ENCODE measurements around the gene SHF. TPM values are rescaled to one million over a fixed set of nuclear protein-coding genes. Genes with fewer than 3 reads are reported as not detected.

Gene SHF
- total and polyA plus RNA-seq, 2 donors (not counting 1 experiment from before 2014, with no cell fraction given): 0.85 to 3.3 TPM

GRCh38 chr15:45150481-45150880, 37.3 kb downstream of the SHF start:
- no peaks in the 10 kb centered on the region for H3K4me1 ChIP-seq (ENCODE audit: control insufficient read depth, extremely low read depth, insufficient read depth, low read length)
- no peaks in the 10 kb centered on the region for H3K79me2 ChIP-seq (ENCODE audit: control insufficient read depth, insufficient read depth, low read length)
- H4K20me1 ChIP-seq (ENCODE audit: control insufficient read depth, extremely low read depth, insufficient read depth, low read length): no peaks in the 10 kb centered on the region
- H3K27me3 ChIP-seq (ENCODE audit: control insufficient read depth, insufficient read depth, low read length): no peaks in the 10 kb centered on the region
- H3K4me3 ChIP-seq (replicated peaks in 1 of 4; ENCODE audit: control extremely low read depth in 1 of 4, insufficient read depth in 1 of 4, low read depth in 3 of 4, low read length in 4 of 4): no peak overlapping the region
- H2AFZ ChIP-seq (ENCODE audit: low read length): no peak overlapping the region
- TF ChIP-seq, protein P1, sequence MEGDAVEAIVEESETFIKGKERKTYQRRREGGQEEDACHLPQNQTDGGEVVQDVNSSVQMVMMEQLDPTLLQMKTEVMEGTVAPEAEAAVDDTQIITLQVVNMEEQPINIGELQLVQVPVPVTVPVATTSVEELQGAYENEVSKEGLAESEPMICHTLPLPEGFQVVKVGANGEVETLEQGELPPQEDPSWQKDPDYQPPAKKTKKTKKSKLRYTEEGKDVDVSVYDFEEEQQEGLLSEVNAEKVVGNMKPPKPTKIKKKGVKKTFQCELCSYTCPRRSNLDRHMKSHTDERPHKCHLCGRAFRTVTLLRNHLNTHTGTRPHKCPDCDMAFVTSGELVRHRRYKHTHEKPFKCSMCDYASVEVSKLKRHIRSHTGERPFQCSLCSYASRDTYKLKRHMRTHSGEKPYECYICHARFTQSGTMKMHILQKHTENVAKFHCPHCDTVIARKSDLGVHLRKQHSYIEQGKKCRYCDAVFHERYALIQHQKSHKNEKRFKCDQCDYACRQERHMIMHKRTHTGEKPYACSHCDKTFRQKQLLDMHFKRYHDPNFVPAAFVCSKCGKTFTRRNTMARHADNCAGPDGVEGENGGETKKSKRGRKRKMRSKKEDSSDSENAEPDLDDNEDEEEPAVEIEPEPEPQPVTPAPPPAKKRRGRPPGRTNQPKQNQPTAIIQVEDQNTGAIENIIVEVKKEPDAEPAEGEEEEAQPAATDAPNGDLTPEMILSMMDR (conservative IDR thresholded peaks at IDR 0.05 in 1 of 2, IDR thresholded peaks at IDR 0.05 in 1 of 2; ENCODE audit: low read depth in 1 of 2, low read length in 2 of 2): no peak
- no peak for TF ChIP-seq EZH2 (IDR thresholded peaks at IDR 0.05; ENCODE audit: low read length, missing control alignments)
- H3K4me2 ChIP-seq (ENCODE audit: extremely low read depth, insufficient read depth, low read length): no peak overlapping the region
- H3K9me3 ChIP-seq (ENCODE audit: control insufficient read depth, insufficient read depth, low read depth, low read length): no peaks in the 10 kb centered on the region
- DNase-seq (ENCODE audit: low read depth in 2 of 2): peak in 1 of 2 donors; percentile 39
- no peaks in the 10 kb centered on the region for H3K36me3 ChIP-seq (ENCODE audit: control insufficient read depth, insufficient read depth, low read length)
- no peak overlapping the region for H3K27ac ChIP-seq (ENCODE audit: insufficient read depth, low read length)
- no peak overlapping the region for H3K9ac ChIP-seq (ENCODE audit: insufficient read depth, low read length)

GRCh38 chr15:45149060-45149459, 38.7 kb downstream of the SHF start:
- Histone ChIP-seq H3K4me1 (ENCODE audit: control insufficient read depth, extremely low read depth, insufficient read depth, low read length) (no peaks in the 10 kb centered on the region), H3K9ac (ENCODE audit: insufficient read depth, low read length) (no peak overlapping the region), H3K79me2 (ENCODE audit: control insufficient read depth, insufficient read depth, low read length) (no peaks in the 10 kb centered on the region), H3K9me3 (ENCODE audit: control insufficient read depth, insufficient read depth, low read depth, low read length) (no peaks in the 10 kb centered on the region), H3K36me3 (ENCODE audit: control insufficient read depth, insufficient read depth, low read length) (no peaks in the 10 kb centered on the region), H3K4me2 (ENCODE audit: extremely low read depth, insufficient read depth, low read length) (no peak overlapping the region), H4K20me1 (ENCODE audit: control insufficient read depth, extremely low read depth, insufficient read depth, low read length) (no peaks in the 10 kb centered on the region), H2AFZ (ENCODE audit: low read length) (no peak overlapping the region), H3K27ac (ENCODE audit: insufficient read depth, low read length) (no peak overlapping the region), H3K4me3 (replicated peaks in 1 of 4; ENCODE audit: control extremely low read depth in 1 of 4, insufficient read depth in 1 of 4, low read depth in 3 of 4, low read length in 4 of 4) (no peak overlapping the region), H3K27me3 (ENCODE audit: control insufficient read depth, insufficient read depth, low read length) (no peaks in the 10 kb centered on the region)
- no peak for TF ChIP-seq EZH2 (IDR thresholded peaks at IDR 0.05; ENCODE audit: low read length, missing control alignments)
- TF ChIP-seq, protein P1 (conservative IDR thresholded peaks at IDR 0.05 in 1 of 2, IDR thresholded peaks at IDR 0.05 in 1 of 2; ENCODE audit: low read depth in 1 of 2, low read length in 2 of 2): no peak
- no peak for DNase-seq (ENCODE audit: low read depth in 2 of 2)

- Histone ChIP-seq H3K27me3 (ENCODE audit: control insufficient read depth, insufficient read depth, low read length) (no peaks in the 10 kb centered on the region), H3K27ac (ENCODE audit: insufficient read depth, low read length) (no peak overlapping the region), H3K4me3 (replicated peaks in 1 of 4; ENCODE audit: control extremely low read depth in 1 of 4, insufficient read depth in 1 of 4, low read depth in 3 of 4, low read length in 4 of 4) (no peak overlapping the region), H2AFZ (ENCODE audit: low read length) (no peak overlapping the region), H3K4me1 (ENCODE audit: control insufficient read depth, extremely low read depth, insufficient read depth, low read length) (no peaks in the 10 kb centered on the region), H4K20me1 (ENCODE audit: control insufficient read depth, extremely low read depth, insufficient read depth, low read length) (no peaks in the 10 kb centered on the region), H3K36me3 (ENCODE audit: control insufficient read depth, insufficient read depth, low read length) (no peaks in the 10 kb centered on the region), H3K79me2 (ENCODE audit: control insufficient read depth, insufficient read depth, low read length) (no peaks in the 10 kb centered on the region), H3K9me3 (ENCODE audit: control insufficient read depth, insufficient read depth, low read depth, low read length) (no peaks in the 10 kb centered on the region), H3K4me2 (ENCODE audit: extremely low read depth, insufficient read depth, low read length) (no peak overlapping the region), H3K9ac (ENCODE audit: insufficient read depth, low read length) (no peak overlapping the region)
- DNase-seq (ENCODE audit: low read depth in 2 of 2): no peak
- TF ChIP-seq, protein P1 (conservative IDR thresholded peaks at IDR 0.05 in 1 of 2, IDR thresholded peaks at IDR 0.05 in 1 of 2; ENCODE audit: low read depth in 1 of 2, low read length in 2 of 2): no peak
- TF ChIP-seq EZH2 (IDR thresholded peaks at IDR 0.05; ENCODE audit: low read length, missing control alignments): no peak
Measured at GRCh38 chr15:45148076-45149059, 39.4 kb downstream of the SHF start.
